Mammary epithelial cell (primary cell): Measurements from ENCODE around the gene SMDT1.

Experiments used
- EZH2 ChIP-seq: IDR thresholded peaks from 2 replicates; pipeline ENCODE4 v1.6.1; 2012; ENCODE audit warnings: low read length, inconsistent platforms, borderline replicate concordance
- TF ChIP-seq, protein P1 (sequence below), 2 donors: IDR thresholded peaks in 1 of 2; conservative IDR thresholded peaks in 1 of 2; 2 replicates each; pipeline ENCODE4 v1.5.1; 2011 to 2012; ENCODE audit warnings: inconsistent platforms in 2 of 2, low read length in 2 of 2, mild to moderate bottlenecking in 2 of 2, control low read depth in 1 of 2, low read depth in 1 of 2; ENCODE audit not compliant: insufficient read depth in 1 of 2; ENCODE audit errors: extremely low read depth in 1 of 2

DNA sequence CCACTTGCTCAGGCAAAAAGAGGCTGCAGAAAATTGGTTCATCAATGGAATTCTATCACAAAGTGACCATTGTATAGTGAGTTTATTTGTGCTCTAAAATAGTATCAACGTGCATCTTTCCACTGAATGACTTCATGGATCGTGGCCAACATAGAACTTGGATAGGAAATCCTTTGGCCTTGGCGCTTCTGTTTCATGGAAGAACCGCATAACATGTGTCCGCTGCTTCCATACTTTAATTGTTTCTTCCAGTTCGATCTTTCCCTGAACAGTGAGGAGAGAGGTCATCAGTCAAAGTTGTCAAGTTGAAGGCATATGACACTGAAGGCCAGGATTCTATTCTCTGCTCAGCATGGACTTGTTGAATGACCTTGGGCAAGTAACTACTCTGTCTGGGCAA is 6.6 kb downstream of the SMDT1 start:
- no peak for TF ChIP-seq EZH2
- TF ChIP-seq, protein P1, sequence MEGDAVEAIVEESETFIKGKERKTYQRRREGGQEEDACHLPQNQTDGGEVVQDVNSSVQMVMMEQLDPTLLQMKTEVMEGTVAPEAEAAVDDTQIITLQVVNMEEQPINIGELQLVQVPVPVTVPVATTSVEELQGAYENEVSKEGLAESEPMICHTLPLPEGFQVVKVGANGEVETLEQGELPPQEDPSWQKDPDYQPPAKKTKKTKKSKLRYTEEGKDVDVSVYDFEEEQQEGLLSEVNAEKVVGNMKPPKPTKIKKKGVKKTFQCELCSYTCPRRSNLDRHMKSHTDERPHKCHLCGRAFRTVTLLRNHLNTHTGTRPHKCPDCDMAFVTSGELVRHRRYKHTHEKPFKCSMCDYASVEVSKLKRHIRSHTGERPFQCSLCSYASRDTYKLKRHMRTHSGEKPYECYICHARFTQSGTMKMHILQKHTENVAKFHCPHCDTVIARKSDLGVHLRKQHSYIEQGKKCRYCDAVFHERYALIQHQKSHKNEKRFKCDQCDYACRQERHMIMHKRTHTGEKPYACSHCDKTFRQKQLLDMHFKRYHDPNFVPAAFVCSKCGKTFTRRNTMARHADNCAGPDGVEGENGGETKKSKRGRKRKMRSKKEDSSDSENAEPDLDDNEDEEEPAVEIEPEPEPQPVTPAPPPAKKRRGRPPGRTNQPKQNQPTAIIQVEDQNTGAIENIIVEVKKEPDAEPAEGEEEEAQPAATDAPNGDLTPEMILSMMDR (conservative IDR thresholded peaks at IDR 0.05 in 1 of 2, IDR thresholded peaks at IDR 0.05 in 1 of 2; ENCODE audit: extremely low read depth in 1 of 2, insufficient read depth in 1 of 2, low read depth in 1 of 2, low read length in 2 of 2): no peak
